Neural cell (in vitro differentiated cells): Measurements from ENCODE around the gene BMPR1B.

Experiments used
- CTCF ChIP-seq: fragments of 450-650 bp; IDR thresholded peaks from 2 replicates; pipeline ENCODE4 v1.5.1; 2014; ENCODE audit warnings: antibody characterized with exemption, mild to moderate bottlenecking, moderate library complexity; ENCODE audit not compliant: poor library complexity, severe bottlenecking
- EP300 ChIP-seq: fragments of 450-650 bp; conservative IDR thresholded peaks from 2 replicates; pipeline ENCODE4 v1.6.1; 2014; ENCODE audit warnings: antibody characterized with exemption, mild to moderate bottlenecking, moderate library complexity; ENCODE audit not compliant: poor library complexity, severe bottlenecking
- EZH2 ChIP-seq: fragments of 200-600, 300-800 bp; shearing (Covaris generic), sonication (generic); IDR thresholded peaks from 2 replicates; pipeline ENCODE4 v1.6.1; 2014; ENCODE audit warnings: antibody characterized with exemption, low read length, borderline replicate concordance, mild to moderate bottlenecking; ENCODE audit not compliant: insufficient read depth, poor library complexity, severe bottlenecking
- MXI1 ChIP-seq: fragments of 450-650 bp; conservative IDR thresholded peaks from 2 replicates; pipeline ENCODE4 v1.6.1; 2014; ENCODE audit warnings: antibody characterized with exemption, mild to moderate bottlenecking; ENCODE audit not compliant: poor library complexity, severe bottlenecking
- POLR2AphosphoS5 ChIP-seq: IDR thresholded peaks from 2 replicates; pipeline ENCODE4 v1.6.1; 2012
- RAD21 ChIP-seq: fragments of 450-650 bp; conservative IDR thresholded peaks from 2 replicates; pipeline ENCODE4 v1.6.1; 2014; ENCODE audit warnings: antibody characterized with exemption, mild to moderate bottlenecking, moderate library complexity
- REST ChIP-seq: IDR thresholded peaks from 2 replicates; pipeline ENCODE4 v1.6.1; 2012; ENCODE audit warnings: borderline replicate concordance
- SMC3 ChIP-seq: fragments of 450-650 bp; conservative IDR thresholded peaks from 2 replicates; pipeline ENCODE4 v1.6.1; 2014; ENCODE audit warnings: antibody characterized with exemption, mild to moderate bottlenecking, moderate library complexity; ENCODE audit not compliant: poor library complexity
- TAF1 ChIP-seq: IDR thresholded peaks from 2 replicates; pipeline ENCODE4 v1.6.1; 2012; ENCODE audit warnings: low read depth

DNA sequence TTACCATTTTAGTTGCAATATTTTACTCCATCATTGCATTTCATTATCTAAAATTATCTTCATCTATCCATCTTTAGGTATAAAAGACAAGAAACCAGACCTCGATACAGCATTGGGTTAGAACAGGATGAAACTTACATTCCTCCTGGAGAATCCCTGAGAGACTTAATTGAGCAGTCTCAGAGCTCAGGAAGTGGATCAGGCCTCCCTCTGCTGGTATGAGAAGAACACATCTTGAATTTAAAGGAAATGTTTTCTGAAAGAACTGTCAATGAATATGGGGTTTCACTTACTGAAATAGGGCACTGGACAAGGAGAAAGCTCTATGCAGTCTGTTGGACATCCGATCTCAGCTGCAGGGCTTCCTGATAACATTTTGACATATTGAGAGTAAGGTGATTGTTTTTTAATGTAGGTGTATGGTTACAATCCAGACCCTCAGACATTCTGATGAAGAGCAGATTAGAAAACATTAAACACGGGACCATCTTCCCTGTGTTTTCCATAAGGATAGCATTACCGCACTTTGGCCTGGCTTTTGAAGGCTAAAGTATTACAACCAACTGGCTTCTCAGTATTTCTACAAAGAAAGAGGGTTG, 367.2 kb downstream of the BMPR1B start:
- TF ChIP-seq MXI1 (no peak), CTCF (peak; percentile 81), EP300 (no peak), EZH2 (no peak), REST (no peak), POLR2AphosphoS5 (no peak), TAF1 (no peak), RAD21 (peak; percentile 83), SMC3 (peak; percentile 89)
